GM12865 (cell line): ENCODE measurements around the gene KRT14.

Experiments
- DNase-seq: peaks from one replicate; pipeline ENCODE4 v3.0.0; 2010; ENCODE audit warnings: low read depth
- H3K4me3 ChIP-seq: 2 replicates; pipeline ENCODE4 v1.5.1; 2011; ENCODE audit warnings: mild to moderate bottlenecking, low read depth, low read length, control low read depth
- CTCF ChIP-seq: IDR thresholded peaks from 2 replicates; pipeline ENCODE4 v1.5.1; 2011; ENCODE audit warnings: low read length, control low read depth, low read depth, inconsistent platforms; ENCODE audit not compliant: insufficient read depth; ENCODE audit errors: missing control alignments

KRT14 gene

GRCh38 chr17:41586863-41587495, at the start of gene KRT14:
KRT14 (minus strand) TSS chr17:41586895; CDS start chr17:41586834, 61 bp downstream.
- H3K4me3 ChIP-seq: no peak within 1 kb of the TSS
- DNase-seq: no peak
- no peak for TF ChIP-seq CTCF

GRCh38 chr17:41635121-41636097, 48.7 kb upstream of the KRT14 start:
- TF ChIP-seq CTCF: no peak
- no peak for DNase-seq
- no peak overlapping the region for H3K4me3 ChIP-seq

GRCh38 chr17:41634639-41635038, 47.9 kb upstream of the KRT14 start:
- no peak for TF ChIP-seq CTCF
- DNase-seq: no peak
- no peak overlapping the region for H3K4me3 ChIP-seq

GRCh38 chr17:41633556-41634199, 47.0 kb upstream of the KRT14 start:
- H3K4me3 ChIP-seq: no peak overlapping the region
- no peak for TF ChIP-seq CTCF
- peak; percentile 28 for DNase-seq

- H3K4me3 ChIP-seq: no peak overlapping the region
- DNase-seq: no peak
- no peak for TF ChIP-seq CTCF
These were observed 45.9 kb upstream of the KRT14 start for GRCh38 chr17:41632482-41633105.

- DNase-seq: no peak
- TF ChIP-seq CTCF: no peak
- H3K4me3 ChIP-seq: no peak overlapping the region
These were observed 45.2 kb upstream of the KRT14 start for GRCh38 chr17:41631898-41632285.
